ENCODE results near the gene SUFU. TPM values are rescaled to one million over a fixed set of nuclear protein-coding genes. Genes with fewer than 3 reads are reported as not detected.

Gene SUFU
- total RNA-seq, 4 donors from 2014 or later, result 2.3 to 5.4 (median 4.4) TPM

DNA sequence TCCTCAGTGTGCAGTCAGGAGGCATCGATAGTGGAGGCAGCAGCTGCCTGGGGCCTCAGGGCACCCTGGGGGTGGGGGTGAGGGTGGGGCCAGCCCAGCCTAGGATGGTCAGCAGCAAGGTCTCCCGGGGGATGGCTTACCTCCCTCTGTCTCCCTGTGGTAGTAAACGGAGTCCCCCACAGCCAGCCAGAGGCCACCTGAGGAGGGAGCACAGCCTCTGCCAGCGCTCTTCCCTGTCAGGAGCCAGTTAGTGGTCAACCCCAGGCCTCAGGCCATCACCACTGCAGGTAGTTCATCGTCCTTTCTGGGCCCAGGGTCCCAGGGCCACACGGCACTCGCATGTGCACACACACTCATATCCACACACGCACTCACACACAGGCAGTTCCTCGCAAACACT, 23.4 kb upstream of the SUFU start:
- intact Hi-C loops (cut with DNase I), result loop anchor here (5.0 kb wide), 1 partner anchor 83 kb away; the partner anchor contains the start of gene NFKB2
- H3K27me3 ChIP-seq, result no peaks in the 10 kb centered on the region
- no peak overlapping the region for H3K4me3 ChIP-seq (replicated peaks in 1 of 3)
- TF ChIP-seq, protein P1, sequence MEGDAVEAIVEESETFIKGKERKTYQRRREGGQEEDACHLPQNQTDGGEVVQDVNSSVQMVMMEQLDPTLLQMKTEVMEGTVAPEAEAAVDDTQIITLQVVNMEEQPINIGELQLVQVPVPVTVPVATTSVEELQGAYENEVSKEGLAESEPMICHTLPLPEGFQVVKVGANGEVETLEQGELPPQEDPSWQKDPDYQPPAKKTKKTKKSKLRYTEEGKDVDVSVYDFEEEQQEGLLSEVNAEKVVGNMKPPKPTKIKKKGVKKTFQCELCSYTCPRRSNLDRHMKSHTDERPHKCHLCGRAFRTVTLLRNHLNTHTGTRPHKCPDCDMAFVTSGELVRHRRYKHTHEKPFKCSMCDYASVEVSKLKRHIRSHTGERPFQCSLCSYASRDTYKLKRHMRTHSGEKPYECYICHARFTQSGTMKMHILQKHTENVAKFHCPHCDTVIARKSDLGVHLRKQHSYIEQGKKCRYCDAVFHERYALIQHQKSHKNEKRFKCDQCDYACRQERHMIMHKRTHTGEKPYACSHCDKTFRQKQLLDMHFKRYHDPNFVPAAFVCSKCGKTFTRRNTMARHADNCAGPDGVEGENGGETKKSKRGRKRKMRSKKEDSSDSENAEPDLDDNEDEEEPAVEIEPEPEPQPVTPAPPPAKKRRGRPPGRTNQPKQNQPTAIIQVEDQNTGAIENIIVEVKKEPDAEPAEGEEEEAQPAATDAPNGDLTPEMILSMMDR (IDR thresholded peaks at IDR 0.05), result no peak
- TF ChIP-seq POLR2A (IDR thresholded peaks at IDR 0.05), result no peak
- peaks cover 50 to 57% of the 10 kb centered on the region in 2 donors for H3K36me3 ChIP-seq
- H3K4me1 ChIP-seq, result peaks cover 5 to 11% of the 10 kb centered on the region in 2 donors
- DNase-seq, result no peak
- no peaks in the 10 kb centered on the region for H3K9me3 ChIP-seq
- no peak overlapping the region for H3K27ac ChIP-seq
- 89 to 95% methylated on average over 6 to 9 of the region's 9 CpGs for WGBS, 2 donors

DNA sequence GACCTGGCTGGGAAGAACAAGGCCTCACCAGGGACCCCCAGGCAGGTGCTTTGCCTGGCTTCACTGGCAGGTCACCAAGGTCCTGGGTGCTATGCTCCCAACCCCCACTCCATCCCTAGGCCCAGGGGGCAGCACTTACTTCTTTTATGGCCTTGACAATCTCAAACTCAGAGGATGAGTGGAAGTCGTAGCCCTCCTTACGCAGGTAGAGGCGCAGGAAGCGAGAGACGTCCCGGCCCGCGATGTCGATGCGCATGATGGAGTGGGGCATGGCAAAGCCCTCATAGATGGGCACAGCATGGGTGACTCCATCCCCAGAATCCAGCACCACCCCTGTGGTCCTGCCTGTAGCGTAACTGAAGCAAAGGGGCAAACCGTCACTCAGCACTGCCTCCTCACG, 19.8 kb upstream of the SUFU start:
- DNase-seq, result no peak
- peaks cover 85 to 91% of the 10 kb centered on the region in 2 donors for H3K36me3 ChIP-seq
- intact Hi-C loops (cut with DNase I), result loop anchor here (5.0 kb wide), 1 partner anchor 87 kb away; the partner anchor contains the start of gene NFKB2
- TF ChIP-seq, protein P1 (IDR thresholded peaks at IDR 0.05), result no peak
- TF ChIP-seq POLR2A (IDR thresholded peaks at IDR 0.05), result no peak
- 92 to 99% methylated on average over 13 of the region's 13 CpGs for WGBS, 2 donors
- no peak overlapping the region for H3K4me3 ChIP-seq (replicated peaks in 1 of 3)
- no peaks in the 10 kb centered on the region for H3K27me3 ChIP-seq
- H3K4me1 ChIP-seq, result no peaks in the 10 kb centered on the region
- H3K27ac ChIP-seq, result no peak overlapping the region
- no peaks in the 10 kb centered on the region for H3K9me3 ChIP-seq

DNA sequence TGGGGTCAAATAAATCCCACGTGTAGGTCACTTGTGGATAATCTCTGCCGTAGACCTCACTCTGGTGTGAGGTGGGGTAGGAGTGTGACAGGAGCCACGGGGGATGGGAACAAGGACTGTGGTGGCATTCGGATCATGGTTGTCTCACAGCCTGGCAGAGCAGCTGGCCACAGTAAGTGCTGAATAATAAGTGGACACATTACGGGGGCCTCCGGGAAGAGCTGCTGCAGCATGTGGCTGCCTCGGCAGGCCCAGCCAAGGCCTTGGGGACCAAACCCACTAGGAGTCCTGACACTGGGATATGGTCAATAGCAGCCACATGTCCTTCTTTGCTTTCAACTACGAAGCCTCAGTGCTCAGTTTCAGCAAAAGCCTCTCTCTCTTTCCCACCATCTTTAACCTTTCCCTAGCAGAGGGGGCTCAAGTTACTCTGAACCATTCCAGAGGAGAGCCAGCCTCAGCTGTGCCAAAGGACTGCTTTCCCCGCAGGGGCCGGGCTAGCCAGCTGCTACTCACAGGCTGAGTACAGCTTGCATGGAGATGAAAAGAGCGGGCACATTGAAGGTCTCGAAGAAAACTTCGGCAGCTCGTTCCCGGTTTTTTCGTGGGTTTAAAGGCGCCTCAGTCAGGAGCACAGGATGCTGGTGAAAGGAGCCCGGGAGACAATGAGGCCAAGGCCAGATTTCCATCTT, 18.5 kb upstream of the SUFU start:
- no peak overlapping the region for H3K4me3 ChIP-seq (replicated peaks in 1 of 3)
- intact Hi-C loops (cut with DNase I), result no loop called here
- no peak overlapping the region for H3K27ac ChIP-seq
- 89 to 92% methylated on average over 18 of the region's 18 CpGs for WGBS, 2 donors
- TF ChIP-seq, protein P1 (IDR thresholded peaks at IDR 0.05), result no peak
- no peak for TF ChIP-seq POLR2A (IDR thresholded peaks at IDR 0.05)
- DNase-seq, result no peak
- H3K4me1 ChIP-seq, result no peaks in the 10 kb centered on the region
- no peaks in the 10 kb centered on the region for H3K9me3 ChIP-seq
- no peaks in the 10 kb centered on the region for H3K27me3 ChIP-seq
- peaks cover 86 to 89% of the 10 kb centered on the region in 2 donors for H3K36me3 ChIP-seq

DNA sequence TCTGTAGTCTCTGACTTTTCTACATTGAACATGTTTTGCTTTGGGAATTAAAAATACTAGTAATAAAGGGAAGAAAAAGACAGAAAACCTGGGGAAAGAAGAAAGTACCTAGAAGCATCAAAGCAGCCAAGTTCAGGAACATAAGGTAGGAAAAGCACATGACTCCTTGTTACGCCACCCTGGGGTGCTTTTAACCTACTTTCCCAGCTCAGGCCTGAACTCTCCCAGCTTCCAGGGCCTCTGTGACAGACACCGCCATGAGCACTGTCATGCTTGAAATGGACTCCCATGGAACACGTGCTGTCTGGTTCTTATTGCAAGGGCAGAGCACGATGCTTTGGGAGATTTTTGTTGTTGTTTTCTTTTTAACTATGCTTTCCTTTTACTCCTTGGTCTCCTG, 12.6 kb upstream of the SUFU start:
- intact Hi-C loops (cut with DNase I), result no loop called here
- H3K4me1 ChIP-seq, result peaks cover 18 to 21% of the 10 kb centered on the region in 2 donors
- no peaks in the 10 kb centered on the region for H3K27me3 ChIP-seq
- H3K4me3 ChIP-seq (replicated peaks in 1 of 3), result no peak overlapping the region
- H3K9me3 ChIP-seq, result no peaks in the 10 kb centered on the region
- H3K27ac ChIP-seq, result no peak overlapping the region
- WGBS, 2 donors, result 85 to 92% methylated on average over 4 of the region's 4 CpGs
- no peak for DNase-seq
- peaks cover 27 to 32% of the 10 kb centered on the region in 2 donors for H3K36me3 ChIP-seq
- TF ChIP-seq POLR2A (IDR thresholded peaks at IDR 0.05), result no peak
- TF ChIP-seq, protein P1 (IDR thresholded peaks at IDR 0.05), result no peak

DNA sequence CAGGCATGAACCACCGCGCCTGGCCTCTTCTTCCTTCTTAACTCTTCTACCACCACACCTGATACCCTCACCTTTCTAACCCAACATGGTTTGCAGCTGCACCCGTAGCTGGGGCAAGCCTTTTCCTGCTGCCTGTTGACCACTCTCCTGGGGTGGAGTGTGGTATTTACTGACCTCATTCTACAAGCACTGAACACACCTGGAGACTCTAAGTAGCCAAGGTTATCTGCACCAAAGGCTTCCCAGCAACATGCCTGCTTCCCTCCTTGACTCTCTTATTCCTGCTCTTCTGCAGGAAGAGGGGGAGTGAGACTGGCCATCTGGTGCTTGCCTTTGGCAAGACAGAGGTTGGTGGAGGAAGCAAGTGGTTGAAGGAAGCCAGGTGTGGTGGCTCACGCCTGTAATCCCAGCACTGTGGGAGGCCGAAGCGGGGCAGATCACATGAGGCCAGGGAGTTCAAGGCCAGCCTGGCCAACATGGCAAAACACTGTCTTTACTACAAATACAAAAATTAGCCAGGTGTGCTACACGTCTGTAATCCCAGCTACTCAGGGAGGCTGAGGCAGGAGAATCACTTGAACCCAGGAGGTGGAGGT, 11.3 kb upstream of the SUFU start:
- Histone ChIP-seq H3K27ac (peak overlapping the region in 2 of 3 donors; percentile 17 to 36), H3K4me3 (replicated peaks in 1 of 3) (no peak overlapping the region), H3K4me1 (peaks cover 18 to 21% of the 10 kb centered on the region in 2 donors), H3K9me3 (no peaks in the 10 kb centered on the region), H3K36me3 (peaks cover 14 to 19% of the 10 kb centered on the region in 2 donors), H3K27me3 (no peaks in the 10 kb centered on the region)
- WGBS, 2 donors, result 92 to 98% methylated on average over 7 of the region's 7 CpGs
- no peak for DNase-seq
- intact Hi-C loops (cut with DNase I), result no loop called here
- TF ChIP-seq, protein P1 (IDR thresholded peaks at IDR 0.05), result no peak
- TF ChIP-seq POLR2A (IDR thresholded peaks at IDR 0.05), result no peak
